GM23248 (cell line): ENCODE measurements around the gene PDE10A. TPM values are rescaled to one million over a fixed set of nuclear protein-coding genes. Genes with fewer than 3 reads are reported as not detected.
"Not testable (repeated sequence)": the region's sequence is repeated elsewhere in the genome, so short reads cannot be mapped to it uniquely, and the experiment has no call there.

Experiments used
- DNase-seq: peaks from one replicate; pipeline ENCODE4 v3.0.0-alpha.2; 2015
- H2AFZ ChIP-seq: fragments of 200-600 bp; sonication (generic); 2 replicates; pipeline ENCODE4 v1.6.1; 2016; ENCODE audit warnings: antibody characterized with exemption
- H3F3A ChIP-seq: fragments of 200-600 bp; sonication (generic); 2 replicates; pipeline ENCODE4 v1.6.1; 2016; ENCODE audit warnings: mild to moderate bottlenecking, antibody characterized with exemption, mixed run types; ENCODE audit not compliant: insufficient read depth
- H3K27ac ChIP-seq: fragments of 200-600 bp; sonication (generic); 2 replicates; pipeline ENCODE4 v1.5.1; 2016; ENCODE audit warnings: mild to moderate bottlenecking
- H3K27me3 ChIP-seq: fragments of 200-600 bp; sonication (generic); replicated peaks from 2 replicates; pipeline ENCODE4 v1.6.1; 2016; ENCODE audit warnings: mild to moderate bottlenecking; ENCODE audit not compliant: insufficient read depth
- H3K36me3 ChIP-seq: fragments of 200-600 bp; sonication (generic); 2 replicates; pipeline ENCODE4 v1.6.1; 2016; ENCODE audit warnings: low read depth, mild to moderate bottlenecking
- H3K4me1 ChIP-seq: fragments of 200-600 bp; sonication (generic); 2 replicates; pipeline ENCODE4 v1.6.1; 2016; ENCODE audit warnings: mild to moderate bottlenecking; ENCODE audit not compliant: insufficient read depth
- H3K4me2 ChIP-seq: fragments of 200-600 bp; sonication (generic); one replicate; pipeline ENCODE4 v1.6.1; 2016; ENCODE audit warnings: mild to moderate bottlenecking; ENCODE audit not compliant: unreplicated experiment
- H3K4me3 ChIP-seq: fragments of 200-600 bp; sonication (generic); 2 replicates; pipeline ENCODE4 v1.5.1; 2016; ENCODE audit warnings: mild to moderate bottlenecking
- H3K79me2 ChIP-seq: fragments of 200-600 bp; sonication (generic); 2 replicates; pipeline ENCODE4 v1.6.1; 2016; ENCODE audit warnings: mild to moderate bottlenecking; ENCODE audit not compliant: insufficient read depth
- H3K9ac ChIP-seq: fragments of 200-600 bp; sonication (generic); 2 replicates; pipeline ENCODE4 v1.6.1; 2016; ENCODE audit warnings: mild to moderate bottlenecking
- H3K9me2 ChIP-seq: fragments of 200-600 bp; sonication (generic); 2 replicates; pipeline ENCODE4 v1.6.1; 2016; ENCODE audit warnings: mixed run types, mild to moderate bottlenecking, moderate library complexity; ENCODE audit not compliant: insufficient read depth
- H3K9me3 ChIP-seq: fragments of 200-600 bp; sonication (generic); one replicate; pipeline ENCODE4 v1.6.1; 2017; ENCODE audit warnings: low read depth
- H4K20me1 ChIP-seq: fragments of 200-600 bp; sonication (generic); 2 replicates; pipeline ENCODE4 v1.6.0; 2016; ENCODE audit not compliant: insufficient read depth
- EZH2 ChIP-seq: fragments of 200-600 bp; sonication (generic); IDR thresholded peaks from 2 replicates; pipeline ENCODE4 v1.6.1; 2018; ENCODE audit warnings: antibody characterized with exemption, mild to moderate bottlenecking; ENCODE audit not compliant: insufficient read depth, poor library complexity, severe bottlenecking
- EZH2phosphoT487 ChIP-seq: fragments of 200-600 bp; sonication (generic); IDR thresholded peaks from 2 replicates; pipeline ENCODE4 v1.6.1; 2018; ENCODE audit warnings: antibody characterized with exemption, moderate library complexity, mild to moderate bottlenecking, low read depth; ENCODE audit not compliant: insufficient read depth
- WGBS, 2 experiments: methylation state at CpG; one replicate each; pipeline ENCODE4 v1.1.6; 2015 to 2017; ENCODE audit warnings: low lambda C conversion rate in 2 of 2, low coverage in 1 of 2; ENCODE audit errors: missing lambda C conversion rate in 2 of 2; 5-methylcytosine and 5-hydroxymethylcytosine counted together
- in situ Hi-C: fragments of 300-500 bp; cut with MboI; formaldehyde crosslinking; loops from 2 replicates; pipeline ENCODE4 v1.15.0; 2020
- polyA plus RNA-seq: library from polyadenylated mRNA; unstranded; fragments of >200 nt; fragmentation: Nextera tagmentation; extraction: Ambion mirVana; gene quantifications from 2 replicates; pipeline ENCODE4 v1.2.1, GENCODE V29; 2016
- total RNA-seq: library from RNA; depleted of rRNA; stranded (reverse); fragments of >200 nt; shearing (Covaris generic); gene quantifications from 2 replicates; pipeline ENCODE4 v1.2.3, GENCODE V29; 2014

The PDE10A gene
- total and polyA plus RNA-seq, 2 experiments from 2014 or later, result 0.11 to 0.21 TPM

DNA sequence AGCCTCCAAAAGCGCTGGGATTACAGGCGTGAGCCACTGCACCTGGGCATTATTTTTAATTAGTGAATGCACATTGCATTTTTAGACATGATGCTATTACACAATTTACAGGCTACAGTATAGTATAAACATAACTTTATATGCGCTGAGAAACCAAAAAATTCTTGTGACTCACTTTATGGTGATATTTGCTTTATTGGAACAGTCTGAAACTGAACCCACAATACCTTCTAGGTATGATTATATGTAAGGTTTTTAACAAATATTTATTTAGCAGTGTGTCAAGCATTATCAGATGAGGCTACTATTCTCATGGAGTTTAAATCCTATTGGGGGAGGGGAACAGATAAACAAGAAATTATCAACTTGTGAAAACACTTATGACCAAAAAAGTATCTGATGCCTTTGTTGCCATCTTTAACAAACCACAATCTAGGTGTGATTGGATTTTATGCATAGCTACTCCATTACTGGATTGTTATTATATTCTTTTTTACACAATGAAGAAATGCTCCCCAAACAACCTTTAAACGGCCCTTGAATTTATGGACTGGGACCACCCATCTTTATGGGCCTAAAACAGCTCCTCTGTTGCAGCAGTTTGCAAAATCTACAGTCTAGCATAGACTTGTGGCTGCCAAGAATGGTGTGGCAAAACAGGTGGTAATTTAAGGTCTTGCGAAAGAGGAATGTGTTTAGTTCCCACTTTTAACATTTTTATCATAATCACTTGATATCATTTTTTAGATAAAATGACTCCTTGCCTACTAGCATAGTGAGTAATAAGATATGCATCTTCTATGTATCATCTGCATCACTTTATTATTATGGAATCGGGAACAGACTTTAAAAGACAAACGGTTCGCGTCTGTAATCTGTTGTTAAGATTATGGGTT, 194.5 kb downstream of the PDE10A start:
- H3K9ac ChIP-seq, result no peak overlapping the region
- H3K4me2 ChIP-seq, result no peak overlapping the region

DNA sequence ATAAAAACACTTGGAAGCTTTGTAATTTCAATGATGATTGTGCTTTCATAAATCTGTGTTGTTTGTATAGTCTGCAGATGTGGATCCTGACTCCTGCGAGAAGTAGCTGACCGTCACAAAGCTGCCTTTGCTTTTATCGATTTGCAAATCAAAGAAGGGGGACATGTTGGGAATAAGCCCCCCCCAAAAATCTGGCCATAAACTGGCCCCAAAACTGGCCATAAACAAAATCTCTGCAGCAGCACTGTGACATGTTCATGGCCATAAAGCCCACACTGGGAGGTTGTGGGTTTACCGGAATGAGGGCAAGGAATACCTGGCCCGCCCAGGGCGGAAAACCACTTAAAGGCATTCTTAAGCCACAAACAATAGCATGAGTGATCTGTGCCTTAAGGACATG, 199.5 kb downstream of the PDE10A start:
- H4K20me1 ChIP-seq, H3K79me2 ChIP-seq, H3K4me1 ChIP-seq, H3K9ac ChIP-seq, H3K9me2 ChIP-seq, DNase-seq, H3K36me3 ChIP-seq, H3K4me2 ChIP-seq, in situ Hi-C loops, H3K27ac ChIP-seq, H2AFZ ChIP-seq, H3F3A ChIP-seq, H3K4me3 ChIP-seq, H3K9me3 ChIP-seq, H3K27me3 ChIP-seq: not testable (repeated sequence)
- 64 to 73% methylated on average over 6 of the region's 6 CpGs for WGBS, 2 experiments

More for the DNA sequence above, 194.5 kb downstream of the PDE10A start:
- 52 to 53% methylated on average over 9 of the region's 9 CpGs for WGBS, 2 experiments
- Histone ChIP-seq H3F3A (no peaks in the 10 kb centered on the region), H3K36me3 (no peaks in the 10 kb centered on the region), H3K27me3 (no peaks in the 10 kb centered on the region), H2AFZ (no peak overlapping the region), H3K9me3 (no peaks in the 10 kb centered on the region), H4K20me1 (no peaks in the 10 kb centered on the region), H3K79me2 (no peaks in the 10 kb centered on the region), H3K27ac (no peak overlapping the region), H3K4me3 (no peak overlapping the region), H3K9me2 (no peaks in the 10 kb centered on the region), H3K4me1 (no peaks in the 10 kb centered on the region)
- DNase-seq, result no peak
- TF ChIP-seq EZH2phosphoT487 (no peak), EZH2 (no peak)
- in situ Hi-C loops, result no loop called here

DNA sequence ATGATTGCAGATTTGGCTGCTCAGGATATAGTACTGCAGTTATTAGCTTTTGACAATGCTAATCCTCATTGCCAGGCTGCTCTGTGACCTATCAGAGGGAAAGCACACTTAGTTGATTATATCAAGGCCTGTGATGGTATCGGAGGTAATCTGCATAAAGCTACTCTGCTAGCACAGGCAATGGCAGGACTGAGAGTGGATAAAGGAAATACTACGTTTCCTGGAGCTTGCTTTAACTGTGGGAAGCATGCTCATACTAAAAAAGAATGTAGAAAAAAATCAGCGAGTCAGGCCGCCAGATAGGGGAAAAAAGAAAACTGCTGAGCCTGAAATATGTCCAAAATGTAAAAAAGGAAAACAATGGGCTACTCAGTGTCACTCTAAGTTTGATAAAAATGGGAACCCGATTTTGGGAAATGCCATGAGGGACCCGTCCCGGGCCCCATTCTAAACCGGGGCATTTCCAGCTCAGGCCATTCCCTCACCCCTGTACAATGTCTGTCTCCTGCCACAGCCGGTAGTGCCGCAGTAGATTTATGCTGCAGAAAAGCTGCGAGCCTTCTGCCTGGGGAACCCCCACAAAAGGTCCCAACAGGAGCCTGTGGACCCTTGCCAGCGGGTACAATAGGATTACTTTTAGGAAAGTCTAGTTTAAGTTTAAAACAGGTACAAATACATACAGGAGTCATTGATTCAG, 203.3 kb downstream of the PDE10A start:
- not testable (repeated sequence) for H3K4me2 ChIP-seq

DNA sequence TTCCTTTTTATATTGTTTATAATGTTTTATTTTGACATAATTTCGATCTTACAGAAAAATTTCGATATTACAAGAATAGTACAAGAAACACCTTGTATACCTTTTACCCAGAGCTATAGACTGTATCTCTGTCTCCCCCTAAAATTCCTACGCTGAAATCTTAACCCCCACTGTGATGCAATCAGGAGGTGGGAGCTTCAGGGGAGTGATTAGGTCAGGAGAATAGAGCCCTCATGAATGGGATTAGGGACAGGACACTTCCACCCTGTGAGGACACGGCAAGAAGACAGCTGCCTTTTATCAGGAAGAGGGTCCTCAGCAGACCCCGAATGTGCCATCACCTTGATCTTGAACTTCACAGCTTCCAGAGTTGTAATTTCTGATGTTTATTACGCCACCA, 204.9 kb downstream of the PDE10A start:
- DNase-seq, result no peak
- Histone ChIP-seq H3K4me1 (no peaks in the 10 kb centered on the region), H3K4me3 (no peak overlapping the region), H3K4me2 (no peak overlapping the region), H3K9me2 (no peaks in the 10 kb centered on the region), H2AFZ (no peak overlapping the region), H3K27ac (no peak overlapping the region), H4K20me1 (no peaks in the 10 kb centered on the region), H3K9ac (no peak overlapping the region), H3F3A (no peaks in the 10 kb centered on the region), H3K27me3 (no peaks in the 10 kb centered on the region), H3K36me3 (no peaks in the 10 kb centered on the region), H3K9me3 (no peaks in the 10 kb centered on the region), H3K79me2 (no peaks in the 10 kb centered on the region)
- 12 to 18% methylated on average over 6 of the region's 6 CpGs for WGBS, 2 experiments
- in situ Hi-C loops, result no loop called here
- no peak for TF ChIP-seq EZH2
- no peak for TF ChIP-seq EZH2phosphoT487

More for the DNA sequence above, 203.3 kb downstream of the PDE10A start:
- H3K9me2 ChIP-seq, H3K4me1 ChIP-seq, H3K27ac ChIP-seq, H3K9me3 ChIP-seq, H3K79me2 ChIP-seq, H4K20me1 ChIP-seq, H3F3A ChIP-seq, H2AFZ ChIP-seq, H3K4me3 ChIP-seq, H3K27me3 ChIP-seq, H3K36me3 ChIP-seq, in situ Hi-C loops, H3K9ac ChIP-seq, DNase-seq: not testable (repeated sequence)
- WGBS, 2 experiments, result 1 to 2% methylated on average over 12 of the region's 12 CpGs
